B cell (primary cell): ENCODE results near the gene NUDT16L1. TPM values are rescaled to one million over a fixed set of nuclear protein-coding genes. Genes with fewer than 3 reads are reported as not detected.
A peak's percentile ranks its signal among the peaks of the same experiment; 100 is the strongest.

Experiments
- ATAC-seq: fragments of 200-7000 bp; cut with Tn5 transposase; one replicate; pipeline ENCODE4 v1.10.0; 2021; ENCODE audit warnings: low read depth, mild to moderate bottlenecking, moderate number of reproducible peaks, moderate library complexity
- CTCF ChIA-PET: fragments of 350-600 bp; sonication (Branson Sonifier 250); formaldehyde crosslinking; loops from one replicate; lab custom pipeline; 2021; ENCODE audit warnings: antibody characterized with exemption, inconsistent platforms; lab: Charles Lee
- POLR2A ChIA-PET: fragments of 350-600 bp; sonication (Branson Sonifier 250); formaldehyde crosslinking; loops from one replicate; lab custom pipeline; 2021; ENCODE audit warnings: antibody characterized with exemption; lab: Charles Lee
- DNase-seq: peaks from one replicate; pipeline ENCODE4 v3.0.0; 2013
- H2AFZ ChIP-seq: 2 replicates; pipeline ENCODE4 v1.6.1; 2012; ENCODE audit warnings: mild to moderate bottlenecking, low read depth, low read length; ENCODE audit not compliant: insufficient read depth, poor library complexity, severe bottlenecking
- H3K27ac ChIP-seq, 2 donors: 1 replicate in 1 of 2; 2 replicates in 1 of 2; pipeline ENCODE4 v1.5.1; 2012 to 2013; ENCODE audit warnings: low read length in 2 of 2, mild to moderate bottlenecking in 2 of 2, moderate library complexity in 1 of 2
- H3K27me3 ChIP-seq, 4 experiments: fragments of 200-600 bp in 1 of 4; sonication (generic) in 1 of 4; replicated peaks in 1 of 4; 1 replicate in 2 of 4; 2 replicates in 2 of 4; pipeline versions ENCODE4 v1.6.1 to v1.7.0; 2013 to 2016; ENCODE audit warnings: low read length in 3 of 4, mild to moderate bottlenecking in 2 of 4, mixed read lengths in 1 of 4, moderate library complexity in 1 of 4; ENCODE audit not compliant: insufficient read depth in 4 of 4, control insufficient read depth in 3 of 4; ENCODE audit errors: control extremely low read depth in 1 of 4
- H3K36me3 ChIP-seq, 2 experiments: replicated peaks in 1 of 2; 1 replicate in 1 of 2; 2 replicates in 1 of 2; pipeline versions ENCODE4 v1.6.1 to v1.7.1; 2013; ENCODE audit warnings: low read length in 1 of 2; ENCODE audit not compliant: insufficient read depth in 2 of 2, control insufficient read depth in 1 of 2; ENCODE audit errors: control extremely low read depth in 1 of 2, extremely low read depth in 1 of 2
- H3K4me1 ChIP-seq, 2 donors: fragments of 200-600 bp in 1 of 2; sonication (generic) in 1 of 2; 1 replicate in 1 of 2; 2 replicates in 1 of 2; pipeline versions ENCODE4 v1.5.1 to v1.6.1; 2013 to 2017; ENCODE audit warnings: low read length in 2 of 2; ENCODE audit not compliant: control insufficient read depth in 2 of 2, insufficient read depth in 2 of 2
- H3K4me2 ChIP-seq: replicated peaks from 2 replicates; pipeline ENCODE3; 2012; ENCODE audit warnings: mild to moderate bottlenecking, low read depth, low read length; ENCODE audit not compliant: poor library complexity, severe bottlenecking
- H3K4me3 ChIP-seq, 5 experiments: fragments of 200-600 bp in 1 of 5; sonication (generic) in 1 of 5; 1 replicate in 3 of 5; 2 replicates in 2 of 5; pipeline versions ENCODE4 v1.5.1 to v1.7.0; 2011 to 2016; ENCODE audit warnings: low read length in 4 of 5, mild to moderate bottlenecking in 4 of 5, low read depth in 2 of 5, control low read depth in 1 of 5, moderate library complexity in 1 of 5; ENCODE audit not compliant: insufficient read depth in 1 of 5; ENCODE audit errors: control extremely low read depth in 1 of 5, extremely low read depth in 1 of 5
- H3K79me2 ChIP-seq: fragments of 200-600 bp; sonication (generic); one replicate; pipeline ENCODE4 v1.6.0; 2016; ENCODE audit warnings: low read length; ENCODE audit not compliant: control insufficient read depth, insufficient read depth
- H3K9ac ChIP-seq: fragments of 200-600 bp; sonication (generic); 2 replicates; pipeline ENCODE4 v1.6.1; 2017; ENCODE audit warnings: mild to moderate bottlenecking, low read length, moderate library complexity
- H3K9me3 ChIP-seq, 3 donors: one replicate each; pipeline versions ENCODE4 v1.6.1 to v1.7.1; 2013; ENCODE audit warnings: low read length in 2 of 3; ENCODE audit not compliant: control insufficient read depth in 2 of 3, insufficient read depth in 1 of 3; ENCODE audit errors: control extremely low read depth in 1 of 3
- H4K20me1 ChIP-seq: 2 replicates; pipeline ENCODE4 v1.6.0; 2012; ENCODE audit warnings: mild to moderate bottlenecking, low read length; ENCODE audit not compliant: insufficient read depth, control insufficient read depth, poor library complexity, severe bottlenecking
- H3K27ac Mint-ChIP-seq: one replicate; pipeline ENCODE4 v1.8.0; 2021; ENCODE audit warnings: mixed read lengths
- H3K27me3 Mint-ChIP-seq: one replicate; pipeline ENCODE4 v1.8.0; 2021; ENCODE audit warnings: mixed read lengths
- H3K4me1 Mint-ChIP-seq: one replicate; pipeline ENCODE4 v1.8.0; 2021; ENCODE audit warnings: mixed read lengths
- H3K4me3 Mint-ChIP-seq: one replicate; pipeline ENCODE4 v1.8.0; 2021; ENCODE audit warnings: mixed read lengths
- H3K9me3 Mint-ChIP-seq: one replicate; pipeline ENCODE4 v1.8.0; 2022; ENCODE audit warnings: mixed read lengths; ENCODE audit not compliant: insufficient read depth
- EZH2 ChIP-seq: IDR thresholded peaks from 2 replicates; pipeline ENCODE4 v1.6.1; 2012; ENCODE audit warnings: borderline replicate concordance, low read depth, mild to moderate bottlenecking, moderate library complexity, low read length; ENCODE audit not compliant: insufficient read depth, poor library complexity, severe bottlenecking
- WGBS: methylation state at CpG from one replicate; pipeline ENCODE4 v1.1.5; 2013; ENCODE audit warnings: missing lambda C conversion rate; ENCODE audit not compliant: insufficient coverage; 5-methylcytosine and 5-hydroxymethylcytosine counted together
- intact Hi-C: fragments of 100-400 bp; cut with micrococcal nuclease; formaldehyde crosslinking; loops from one replicate; pipeline ENCODE4 v1.10.0; 2022
- polyA plus RNA-seq: library from polyadenylated mRNA; depleted of rRNA; stranded (reverse); fragments of >200 nt; gene quantifications from 2 replicates; pipeline ENCODE4 v1.2.3, GENCODE V29; 2012
- total RNA-seq, 2 donors: library from RNA; stranded (reverse); fragments of 120-200 nt in 1 of 2; gene quantifications; 1 replicate in 1 of 2; 2 replicates in 1 of 2; pipeline versions ENCODE4 v1.2.3 to v1.2.4, GENCODE V29; 2013 to 2022
- TF ChIP-seq, protein P1 (sequence below): fragments of 200-600 bp; IDR thresholded peaks from one replicate; pipeline ENCODE4 v1.8.0; 2022; ENCODE audit warnings: antibody characterized with exemption, mild to moderate bottlenecking

NUDT16L1 gene
- total and polyA plus RNA-seq, 2 donors (not counting 1 experiment from before 2014, with no cell fraction given) = 38.5 to 59.2 TPM

DNA sequence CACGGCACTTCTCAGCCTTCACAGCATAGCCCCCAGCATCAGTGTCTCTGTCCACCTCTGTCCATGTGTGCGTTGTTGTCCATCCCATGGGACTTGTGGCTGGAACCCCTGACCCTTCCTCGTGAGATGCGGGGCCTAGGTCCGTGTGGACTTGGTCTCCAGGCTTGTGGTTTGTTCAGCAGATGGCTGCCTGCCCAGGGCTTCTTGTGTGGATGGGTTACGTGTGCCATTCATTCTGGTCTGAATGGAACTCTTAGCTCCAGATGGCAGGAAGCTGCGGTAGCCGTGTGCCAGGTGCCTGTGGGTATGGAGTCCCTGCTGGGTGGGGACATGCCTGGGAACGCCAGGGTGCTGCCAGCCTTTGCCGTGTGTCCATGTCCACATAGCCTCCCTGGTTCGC, 31.7 kb upstream of the NUDT16L1 start:
- CTCF ChIA-PET = no interaction called here
- Histone ChIP-seq H3K9ac (no peak overlapping the region), H3K9me3 (no peaks in the 10 kb centered on the region), H4K20me1 (peaks cover 14% of the 10 kb centered on the region), H3K27ac (no peak overlapping the region), H3K79me2 (peaks cover 13% of the 10 kb centered on the region), H3K36me3 (peaks cover 0 to 26% of the 10 kb centered on the region in 2 experiments), H2AFZ (no peak overlapping the region), H3K27me3 (no peaks in the 10 kb centered on the region), H3K4me3 (no peak overlapping the region), H3K4me1 (peaks cover 17 to 36% of the 10 kb centered on the region in 2 donors), H3K4me2 (no peak overlapping the region)
- POLR2A ChIA-PET = interaction anchor here (1.3 kb wide), 1 partner anchor 11 kb away, joined by 3 read pairs; no protein-coding TSS in a partner anchor
- Mint-ChIP-seq H3K4me1 (peaks cover 23% of the 10 kb centered on the region), H3K4me3 (no peak overlapping the region), H3K27me3 (no peaks in the 10 kb centered on the region), H3K27ac (no peak overlapping the region), H3K9me3 (no peaks in the 10 kb centered on the region)
- WGBS = 27% methylated on average over 11 of the region's 11 CpGs
- TF ChIP-seq EZH2 = no peak
- TF ChIP-seq, protein P1, sequence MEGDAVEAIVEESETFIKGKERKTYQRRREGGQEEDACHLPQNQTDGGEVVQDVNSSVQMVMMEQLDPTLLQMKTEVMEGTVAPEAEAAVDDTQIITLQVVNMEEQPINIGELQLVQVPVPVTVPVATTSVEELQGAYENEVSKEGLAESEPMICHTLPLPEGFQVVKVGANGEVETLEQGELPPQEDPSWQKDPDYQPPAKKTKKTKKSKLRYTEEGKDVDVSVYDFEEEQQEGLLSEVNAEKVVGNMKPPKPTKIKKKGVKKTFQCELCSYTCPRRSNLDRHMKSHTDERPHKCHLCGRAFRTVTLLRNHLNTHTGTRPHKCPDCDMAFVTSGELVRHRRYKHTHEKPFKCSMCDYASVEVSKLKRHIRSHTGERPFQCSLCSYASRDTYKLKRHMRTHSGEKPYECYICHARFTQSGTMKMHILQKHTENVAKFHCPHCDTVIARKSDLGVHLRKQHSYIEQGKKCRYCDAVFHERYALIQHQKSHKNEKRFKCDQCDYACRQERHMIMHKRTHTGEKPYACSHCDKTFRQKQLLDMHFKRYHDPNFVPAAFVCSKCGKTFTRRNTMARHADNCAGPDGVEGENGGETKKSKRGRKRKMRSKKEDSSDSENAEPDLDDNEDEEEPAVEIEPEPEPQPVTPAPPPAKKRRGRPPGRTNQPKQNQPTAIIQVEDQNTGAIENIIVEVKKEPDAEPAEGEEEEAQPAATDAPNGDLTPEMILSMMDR = no peak
- DNase-seq (no peak), ATAC-seq (no peak)
- intact Hi-C loops = no loop called here

DNA sequence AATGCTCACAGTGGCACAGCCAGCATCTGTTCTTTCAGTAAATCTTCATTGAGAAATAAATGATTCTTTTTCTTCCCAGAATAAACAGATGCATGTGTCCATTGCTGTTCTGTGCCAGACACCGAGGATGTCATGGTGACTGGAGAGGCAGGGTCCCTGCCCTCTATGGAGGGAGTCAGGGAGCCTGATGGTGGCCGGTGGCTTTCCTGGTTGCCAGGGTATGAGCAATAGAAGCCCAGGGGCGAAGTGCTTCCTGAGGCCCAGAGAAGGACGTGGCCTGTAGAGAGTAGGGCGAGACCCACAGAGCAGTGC, 29.9 kb upstream of the NUDT16L1 start:
- no peaks in the 10 kb centered on the region for H3K9me3 Mint-ChIP-seq
- H3K4me1 Mint-ChIP-seq = peaks cover 23% of the 10 kb centered on the region
- ATAC-seq (no peak), DNase-seq (no peak)
- ChIA-PET CTCF (no interaction called here), POLR2A (no interaction called here)
- Histone ChIP-seq H4K20me1 (peaks cover 14% of the 10 kb centered on the region), H3K79me2 (peaks cover 10% of the 10 kb centered on the region), H3K9ac (no peak overlapping the region), H2AFZ (no peak overlapping the region), H3K4me2 (no peak overlapping the region), H3K36me3 (peaks cover 2 to 35% of the 10 kb centered on the region in 2 experiments), H3K4me1 (peaks cover 17 to 36% of the 10 kb centered on the region in 2 donors), H3K27me3 (no peaks in the 10 kb centered on the region), H3K9me3 (no peaks in the 10 kb centered on the region), H3K4me3 (no peak overlapping the region), H3K27ac (no peak overlapping the region)
- intact Hi-C loops = no loop called here
- TF ChIP-seq, protein P1 = no peak
- no peak for TF ChIP-seq EZH2
- H3K27ac Mint-ChIP-seq = peak overlapping the region; percentile 6
- no peak overlapping the region for H3K4me3 Mint-ChIP-seq
- H3K27me3 Mint-ChIP-seq = no peaks in the 10 kb centered on the region
- WGBS = 36% methylated on average over 5 of the region's 5 CpGs
